Stomach (tissue), 9 donors: ENCODE data around the gene ARL3. TPM values are rescaled to one million over a fixed set of nuclear protein-coding genes. Genes with fewer than 3 reads are reported as not detected.

Source experiments
- DNase-seq, 2 donors: peaks; one replicate each; pipeline versions ENCODE4 v3.0.0 to v3.0.0-alpha.2; 2013 to 2019
- H3K27ac ChIP-seq, 5 donors: fragments of 200-600 bp in 4 of 5; sonication (generic) in 4 of 5; one replicate each; pipeline ENCODE4 v1.5.1; 2013 to 2019; ENCODE audit warnings: mild to moderate bottlenecking in 1 of 5, moderate library complexity in 1 of 5
- H3K27me3 ChIP-seq, 3 donors: fragments of 200-600 bp; sonication (generic); one replicate each; pipeline ENCODE4 v1.5.1; 2017 to 2019; ENCODE audit warnings: mixed run types in 1 of 3
- H3K36me3 ChIP-seq, 4 donors: fragments of 200-600 bp; sonication (generic); 1 replicate in 3 of 4; 2 replicates in 1 of 4; pipeline ENCODE4 v1.5.1; 2016 to 2019
- H3K4me1 ChIP-seq, 4 donors: fragments of 200-600 bp; sonication (generic); one replicate each; pipeline ENCODE4 v1.5.1; 2016 to 2019
- H3K4me3 ChIP-seq, 4 donors: fragments of 200-600 bp; sonication (generic) in 3 of 4; one replicate each; pipeline ENCODE4 v1.5.1; 2016 to 2019; ENCODE audit warnings: mild to moderate bottlenecking in 1 of 4
- H3K9me3 ChIP-seq, 4 donors: fragments of 200-600 bp; sonication (generic); one replicate each; pipeline ENCODE4 v1.5.1; 2016 to 2019
- CTCF ChIP-seq, 7 experiments: fragments of 450-650 bp in 4 of 7; fragments of 200-600 bp in 3 of 7; sonication (generic) in 3 of 7; IDR thresholded peaks; one replicate each; pipeline ENCODE4 v1.5.1; 2016 to 2019; ENCODE audit warnings: antibody characterized with exemption in 7 of 7, control low read depth in 2 of 7, mild to moderate bottlenecking in 1 of 7
- EP300 ChIP-seq: sonication (generic); formaldehyde crosslinking; IDR thresholded peaks from one replicate; pipeline ENCODE4 v1.6.1; 2017; ENCODE audit warnings: antibody characterized with exemption
- POLR2A ChIP-seq, 4 donors: fragments of 450-650 bp; IDR thresholded peaks; one replicate each; pipeline ENCODE4 v1.6.1; 2016; ENCODE audit warnings: antibody characterized with exemption in 4 of 4, control low read depth in 2 of 4, mild to moderate bottlenecking in 1 of 4, moderate library complexity in 1 of 4
- POLR2AphosphoS5 ChIP-seq, 3 donors: sonication (generic); formaldehyde crosslinking; IDR thresholded peaks; one replicate each; pipeline ENCODE4 v1.6.1; 2016; ENCODE audit warnings: antibody characterized with exemption in 3 of 3
- WGBS, 5 donors: extraction: QIAGEN DNeasy Blood & Tissue Kit in 3 of 5; methylation state at CpG; one replicate each; pipeline versions ENCODE4 v1.1.5 to v1.1.7; 2013 to 2018; 5-methylcytosine and 5-hydroxymethylcytosine counted together
- intact Hi-C: fragments of 100-400 bp; cut with DNase I; formaldehyde crosslinking; loops from one replicate; pipeline ENCODE4 v1.15.1; 2023; ENCODE audit warnings: low total_unique reads
- polyA plus RNA-seq, 3 donors: library from polyadenylated mRNA; stranded (reverse); fragments of 200-250 nt; gene quantifications; one replicate each; pipeline ENCODE4 v1.2.3, GENCODE V29; 2013
- total RNA-seq, 5 donors: library from RNA; depleted of rRNA; stranded (reverse); fragments of >200 nt; gene quantifications; one replicate each; pipeline versions ENCODE4 v1.1.0 to v1.2.3, GENCODE V29; 2014 to 2016
- donor health status: healthy with polysubstance abuse.
- donor health status: Bipolar disorder and iron deficiency.
- donor health status: healthy.

ARL3 gene
- total and polyA plus RNA-seq, 8 donors: 0.58 to 17.0 (median 6.8) TPM

- 0 to 3% (median 0%) methylated on average over 46 to 75 of the region's 76 CpGs for WGBS, 5 donors
- peak; percentile 65 to 90 for DNase-seq
- peaks cover 22 to 41% (median 33%) of the 10 kb centered on the region in 4 donors for H3K4me1 ChIP-seq
- peak overlapping the region; percentile 77 to 97 (median 89) for H3K4me3 ChIP-seq
- peak overlapping the region; percentile 86 to 100 (median 99) for H3K27ac ChIP-seq
- no peaks in the 10 kb centered on the region for H3K9me3 ChIP-seq
- H3K27me3 ChIP-seq: no peaks in the 10 kb centered on the region
- TF ChIP-seq EP300 (no peak), POLR2AphosphoS5 (IDR thresholded peaks at IDR 0.05) (peak in 1 of 3 donors; percentile 63)
- peaks cover 0 to 11% (median 4%) of the 10 kb centered on the region in 4 donors for H3K36me3 ChIP-seq
- intact Hi-C loops: no loop called here
These were observed 70.7 kb downstream of the ARL3 start for GRCh38 chr10:102643336-102644065.

DNA sequence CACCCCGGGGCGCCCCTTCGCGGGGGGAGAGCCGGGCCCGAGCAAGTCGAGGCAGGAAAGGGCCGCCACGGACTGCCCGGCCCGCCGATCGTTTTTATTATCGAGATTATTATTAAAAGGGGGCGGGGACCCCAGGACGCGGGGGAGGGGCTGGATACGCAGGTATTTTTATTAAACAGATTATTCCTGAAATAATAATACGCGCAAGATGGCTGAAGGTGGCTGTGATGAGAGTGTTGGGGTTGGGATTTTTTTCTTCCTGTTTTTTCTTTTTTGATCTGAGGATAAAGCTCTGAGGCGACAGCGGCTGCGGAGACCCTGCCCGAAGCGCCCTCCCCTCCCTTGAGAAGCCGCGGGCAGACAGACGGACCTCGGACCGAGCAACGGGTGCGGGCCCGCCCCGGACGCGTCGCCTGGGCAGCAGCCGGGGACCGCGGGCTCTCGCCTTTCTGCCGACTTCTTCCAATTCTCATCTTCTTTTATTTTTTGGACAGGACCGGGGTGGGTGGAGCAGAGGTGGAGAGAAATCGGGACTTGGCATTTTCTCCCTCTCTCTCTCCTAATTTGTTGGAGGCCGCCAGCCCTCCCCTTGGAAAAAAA, 71.4 kb downstream of the ARL3 start:
- intact Hi-C loops: no loop called here
- Histone ChIP-seq H3K27me3 (no peaks in the 10 kb centered on the region), H3K4me1 (peaks cover 16 to 34% (median 26%) of the 10 kb centered on the region in 4 donors), H3K9me3 (no peaks in the 10 kb centered on the region), H3K27ac (peak overlapping the region; percentile 86 to 100 (median 99)), H3K4me3 (peak overlapping the region; percentile 77 to 97 (median 89)), H3K36me3 (peaks cover 0 to 4% (median 2%) of the 10 kb centered on the region in 4 donors)
- WGBS, 5 donors: 0 to 1% (median 0%) methylated on average over 40 to 45 of the region's 45 CpGs
- TF ChIP-seq POLR2AphosphoS5 (IDR thresholded peaks at IDR 0.05): peak in 2 of 3 donors; percentile 37 to 40
- TF ChIP-seq CTCF (IDR thresholded peaks at IDR 0.05): no peak
- peak; percentile 68 to 82 for DNase-seq

DNA sequence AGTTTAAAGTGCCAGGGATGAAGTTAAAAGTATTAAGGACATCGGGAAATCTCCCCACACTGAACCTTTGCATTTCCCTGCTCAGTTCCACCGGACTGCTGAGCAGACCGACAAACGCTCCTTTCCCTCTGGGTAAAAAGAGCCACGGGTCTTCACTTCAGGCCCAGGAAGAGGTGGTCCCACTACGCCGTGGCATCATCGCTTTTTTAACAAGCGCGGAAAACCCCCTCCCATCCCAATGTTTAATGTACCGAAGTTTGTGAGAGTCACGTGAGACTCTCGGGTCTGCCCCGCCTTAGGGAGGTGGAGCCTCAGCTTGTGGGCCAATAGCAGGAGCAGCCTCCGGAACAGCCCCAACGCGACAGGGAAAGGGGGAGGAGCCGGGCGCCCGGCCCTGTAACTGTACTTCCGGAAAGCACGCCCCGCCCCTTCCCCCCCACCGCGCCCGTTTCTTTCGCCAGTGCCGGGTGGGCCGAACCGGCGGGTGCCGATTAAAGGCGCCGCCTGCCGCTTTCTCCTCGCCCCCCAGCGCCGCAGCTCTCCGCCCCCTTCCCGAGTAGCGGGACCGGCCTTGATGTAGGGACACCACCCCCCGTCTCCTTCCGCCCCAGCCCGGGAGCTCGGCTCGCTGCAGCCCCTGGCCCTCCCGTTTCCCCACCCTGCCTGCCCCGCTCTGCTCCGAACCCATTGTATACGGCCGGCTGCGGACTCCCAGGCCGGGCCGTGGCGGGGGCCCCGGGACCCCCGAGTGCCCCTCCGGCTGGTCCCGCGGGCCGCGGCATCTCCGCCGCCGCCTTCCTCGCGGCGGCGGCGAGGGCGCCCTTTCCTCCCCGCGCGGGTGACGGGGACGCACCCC, 72.1 kb downstream of the ARL3 start:
- 0 to 1% (median 1%) methylated on average over 30 to 77 of the region's 77 CpGs for WGBS, 5 donors
- peak; percentile 99 for DNase-seq
- peaks cover 8 to 27% (median 19%) of the 10 kb centered on the region in 4 donors for H3K4me1 ChIP-seq
- TF ChIP-seq POLR2AphosphoS5 (IDR thresholded peaks at IDR 0.05) (peak; percentile 24 to 84 (median 78)), POLR2A (IDR thresholded peaks at IDR 0.05) (peak in 1 of 4 donors; percentile 54), EP300 (no peak), CTCF (IDR thresholded peaks at IDR 0.05) (no peak)
- no peaks in the 10 kb centered on the region for H3K36me3 ChIP-seq
- no peaks in the 10 kb centered on the region for H3K9me3 ChIP-seq
- H3K27me3 ChIP-seq: no peaks in the 10 kb centered on the region
- intact Hi-C loops: no loop called here
- H3K27ac ChIP-seq: peak overlapping the region; percentile 86 to 100 (median 99)
- H3K4me3 ChIP-seq: peak overlapping the region; percentile 77 to 97 (median 89)

- Histone ChIP-seq H3K36me3 (no peaks in the 10 kb centered on the region), H3K4me3 (peak overlapping the region; percentile 77 to 97 (median 89)), H3K4me1 (peaks cover 1 to 20% (median 12%) of the 10 kb centered on the region in 4 donors), H3K27me3 (no peaks in the 10 kb centered on the region), H3K9me3 (no peaks in the 10 kb centered on the region), H3K27ac (peak overlapping the region; percentile 55 to 100 (median 99))
- TF ChIP-seq EP300: no peak
- no peak for TF ChIP-seq POLR2AphosphoS5 (IDR thresholded peaks at IDR 0.05)
- no peak for TF ChIP-seq CTCF (IDR thresholded peaks at IDR 0.05)
- no peak for TF ChIP-seq POLR2A (IDR thresholded peaks at IDR 0.05)
- intact Hi-C loops: no loop called here
- peak in 1 of 2 donors; percentile 79 for DNase-seq
- 10 to 23% (median 11%) methylated on average over 7 of the region's 7 CpGs for WGBS, 5 donors
These were observed 72.8 kb downstream of the ARL3 start for GRCh38 chr10:102641402-102641801.
